Measurements from ENCODE around the gene MYT1.

MYT1 gene

GRCh38 chr20:64153861-64154589 is 10.2 kb upstream of the MYT1 start:
- no peak for DNase-seq

GRCh38 chr20:64154590-64155257 is 9.5 kb upstream of the MYT1 start:
- no peak for DNase-seq

GRCh38 chr20:64155258-64156135 is 8.8 kb upstream of the MYT1 start:
- no peak for DNase-seq

GRCh38 chr20:64156136-64156885 is 7.9 kb upstream of the MYT1 start:
- no peak for DNase-seq

- DNase-seq: no peak
Measured at GRCh38 chr20:64156886-64157875, 7.1 kb upstream of the MYT1 start.

- no peak for DNase-seq
Measured at GRCh38 chr20:64157878-64158277, 6.4 kb upstream of the MYT1 start.

- DNase-seq: peak in 19 of 56 donors; percentile 10 to 65 (median 31)
Measured at GRCh38 chr20:64158346-64159285, 5.6 kb upstream of the MYT1 start.

GRCh38 chr20:64159286-64159680 is 5.0 kb upstream of the MYT1 start:
- DNase-seq: no peak

GRCh38 chr20:64159711-64160110 is 4.5 kb upstream of the MYT1 start:
- DNase-seq: no peak

GRCh38 chr20:64160118-64160517 is 4.1 kb upstream of the MYT1 start:
- no peak for DNase-seq

GRCh38 chr20:64160526-64161355 is 3.5 kb upstream of the MYT1 start:
- no peak for DNase-seq

GRCh38 chr20:64161356-64162238 is 2.7 kb upstream of the MYT1 start:
- peak in 9 of 56 donors; percentile 15 to 42 (median 22) for DNase-seq

GRCh38 chr20:64162239-64162910 is 1.9 kb upstream of the MYT1 start:
- DNase-seq: peak in 1 of 56 donors; percentile 23

GRCh38 chr20:64163776-64164122 is 503 bp upstream of the MYT1 start:
- no peak for DNase-seq

GRCh38 chr20:64165866-64166600 is 1.8 kb downstream of the MYT1 start:
- no peak for DNase-seq

All from nucleus accumbens (tissue), 56 donors.